Measurements from ENCODE around the gene ELF3.

The ELF3 gene

DNA sequence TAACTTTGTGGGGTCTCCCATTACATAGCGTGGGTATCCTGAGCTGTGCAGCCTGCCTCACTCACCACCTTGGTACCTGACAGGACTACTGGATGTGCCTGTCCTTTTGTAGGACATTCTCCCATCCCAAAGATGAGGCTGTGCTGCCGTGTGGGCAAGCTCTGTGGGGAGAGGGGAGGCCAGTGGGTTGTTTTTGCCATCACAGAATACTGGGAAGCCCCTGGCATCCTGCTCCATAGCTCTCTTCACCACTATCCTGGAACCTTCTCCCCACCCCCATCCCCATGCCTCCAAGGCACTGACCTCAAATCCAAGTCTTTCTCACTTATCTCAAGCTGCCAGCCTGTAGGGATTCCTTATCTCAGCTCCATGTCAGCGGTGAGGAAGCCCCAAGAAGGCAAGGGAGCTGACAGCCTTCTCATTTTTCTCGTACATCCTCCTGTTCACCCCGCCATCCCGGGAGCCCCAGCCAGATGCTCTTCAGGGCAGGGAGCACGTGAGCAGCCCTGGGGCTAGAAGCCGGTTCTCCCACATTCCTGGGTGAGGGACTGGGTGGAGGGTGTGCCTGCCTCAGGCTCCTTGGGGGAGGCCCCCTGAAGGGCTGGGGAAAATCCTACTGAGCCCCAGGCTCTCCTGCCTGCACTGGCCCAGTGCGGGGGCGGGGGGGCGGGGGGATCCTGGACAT lies 2.4 kb upstream of the ELF3 start:
- no peaks in the 10 kb centered on the region for H4K20me1 ChIP-seq (ENCODE audit: low read depth, low read length)
- H3K9ac ChIP-seq (ENCODE audit: low read length), result no peak overlapping the region
- no peaks in the 10 kb centered on the region for H3K9me3 ChIP-seq (ENCODE audit: insufficient read depth, low read length)
- no peak overlapping the region for H3K27ac ChIP-seq (ENCODE audit: low read depth, low read length)
- H3K4me3 ChIP-seq (ENCODE audit: insufficient read depth, low read length, poor library complexity, severe bottlenecking), result no peak overlapping the region
- H3K79me2 ChIP-seq (ENCODE audit: insufficient read depth, low read length), result no peaks in the 10 kb centered on the region
- no peak for TF ChIP-seq EZH2phosphoT487 (conservative IDR thresholded peaks at IDR 0.05; ENCODE audit: low read length)
- TF ChIP-seq, protein P1, sequence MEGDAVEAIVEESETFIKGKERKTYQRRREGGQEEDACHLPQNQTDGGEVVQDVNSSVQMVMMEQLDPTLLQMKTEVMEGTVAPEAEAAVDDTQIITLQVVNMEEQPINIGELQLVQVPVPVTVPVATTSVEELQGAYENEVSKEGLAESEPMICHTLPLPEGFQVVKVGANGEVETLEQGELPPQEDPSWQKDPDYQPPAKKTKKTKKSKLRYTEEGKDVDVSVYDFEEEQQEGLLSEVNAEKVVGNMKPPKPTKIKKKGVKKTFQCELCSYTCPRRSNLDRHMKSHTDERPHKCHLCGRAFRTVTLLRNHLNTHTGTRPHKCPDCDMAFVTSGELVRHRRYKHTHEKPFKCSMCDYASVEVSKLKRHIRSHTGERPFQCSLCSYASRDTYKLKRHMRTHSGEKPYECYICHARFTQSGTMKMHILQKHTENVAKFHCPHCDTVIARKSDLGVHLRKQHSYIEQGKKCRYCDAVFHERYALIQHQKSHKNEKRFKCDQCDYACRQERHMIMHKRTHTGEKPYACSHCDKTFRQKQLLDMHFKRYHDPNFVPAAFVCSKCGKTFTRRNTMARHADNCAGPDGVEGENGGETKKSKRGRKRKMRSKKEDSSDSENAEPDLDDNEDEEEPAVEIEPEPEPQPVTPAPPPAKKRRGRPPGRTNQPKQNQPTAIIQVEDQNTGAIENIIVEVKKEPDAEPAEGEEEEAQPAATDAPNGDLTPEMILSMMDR (IDR thresholded peaks at IDR 0.05; ENCODE audit: insufficient read depth, low read length, poor library complexity, severe bottlenecking), result no peak
- H3K36me3 ChIP-seq (ENCODE audit: low read length), result no peaks in the 10 kb centered on the region
- H3K9me2 ChIP-seq (replicated peaks; ENCODE audit: insufficient read depth, low read length), result no peaks in the 10 kb centered on the region
- H3F3A ChIP-seq (ENCODE audit: insufficient read depth), result no peaks in the 10 kb centered on the region
- no peak overlapping the region for H2AFZ ChIP-seq (ENCODE audit: low read depth, low read length, severe bottlenecking)
- H3K4me2 ChIP-seq (ENCODE audit: low read depth, low read length, poor library complexity, severe bottlenecking), result no peak overlapping the region
- H3K27me3 ChIP-seq (ENCODE audit: low read length), result no peaks in the 10 kb centered on the region

DNA sequence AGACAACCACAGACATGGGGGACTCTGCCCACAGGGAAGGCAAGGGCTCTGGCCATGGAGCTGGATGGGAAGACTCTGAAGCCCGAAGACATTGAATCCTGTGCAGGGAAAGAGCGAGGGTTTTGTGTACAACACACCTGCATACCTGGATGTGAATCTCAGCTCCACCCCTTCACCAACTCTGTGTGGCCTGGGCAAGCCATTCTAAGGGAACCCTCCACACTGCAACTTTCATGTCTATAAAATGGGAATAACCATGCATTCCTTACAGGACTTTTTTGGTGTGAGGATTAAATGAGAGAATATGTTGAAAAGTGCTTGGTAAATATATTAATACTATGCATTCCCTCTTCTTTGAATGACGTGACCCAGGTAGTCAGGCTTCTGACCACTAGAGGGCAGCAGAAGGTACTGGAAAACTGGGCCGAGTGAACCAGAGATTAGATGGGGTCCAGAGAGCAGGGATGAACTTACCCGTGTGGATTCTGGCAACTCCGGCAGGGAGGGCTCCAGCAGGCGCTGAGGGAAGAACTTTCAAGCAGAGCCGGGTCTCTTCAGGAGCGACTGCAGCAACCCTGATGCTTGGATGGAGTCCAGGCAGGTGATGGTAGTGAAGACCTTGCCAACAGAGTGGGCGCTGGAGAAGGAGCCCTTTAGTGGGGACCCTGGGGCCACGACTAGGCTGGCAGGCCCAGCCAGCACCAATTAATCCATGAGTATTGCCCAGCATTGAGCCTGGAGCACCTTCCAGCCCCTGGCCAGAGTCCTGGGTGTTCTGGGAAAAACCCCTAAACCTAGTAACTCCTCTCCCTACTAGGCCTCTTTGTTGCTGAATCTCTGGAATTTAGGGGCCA lies 834 bp upstream of the ELF3 start:
- no peak overlapping the region for H3K27ac ChIP-seq (ENCODE audit: low read depth, low read length)
- H3K4me3 ChIP-seq (ENCODE audit: insufficient read depth, low read length, poor library complexity, severe bottlenecking), result no peak overlapping the region
- H3K9ac ChIP-seq (ENCODE audit: low read length), result no peak overlapping the region
- H3K36me3 ChIP-seq (ENCODE audit: low read length), result no peaks in the 10 kb centered on the region
- H2AFZ ChIP-seq (ENCODE audit: low read depth, low read length, severe bottlenecking), result no peak overlapping the region
- H3K9me3 ChIP-seq (ENCODE audit: insufficient read depth, low read length), result no peaks in the 10 kb centered on the region
- TF ChIP-seq EZH2phosphoT487 (conservative IDR thresholded peaks at IDR 0.05; ENCODE audit: low read length), result no peak
- TF ChIP-seq, protein P1 (IDR thresholded peaks at IDR 0.05; ENCODE audit: insufficient read depth, low read length, poor library complexity, severe bottlenecking), result peak; percentile 81
- no peaks in the 10 kb centered on the region for H3K27me3 ChIP-seq (ENCODE audit: low read length)
- H4K20me1 ChIP-seq (ENCODE audit: low read depth, low read length), result no peaks in the 10 kb centered on the region
- no peak overlapping the region for H3K4me2 ChIP-seq (ENCODE audit: low read depth, low read length, poor library complexity, severe bottlenecking)
- H3K9me2 ChIP-seq (replicated peaks; ENCODE audit: insufficient read depth, low read length), result no peaks in the 10 kb centered on the region
- no peaks in the 10 kb centered on the region for H3F3A ChIP-seq (ENCODE audit: insufficient read depth)
- no peaks in the 10 kb centered on the region for H3K79me2 ChIP-seq (ENCODE audit: insufficient read depth, low read length)

DNA sequence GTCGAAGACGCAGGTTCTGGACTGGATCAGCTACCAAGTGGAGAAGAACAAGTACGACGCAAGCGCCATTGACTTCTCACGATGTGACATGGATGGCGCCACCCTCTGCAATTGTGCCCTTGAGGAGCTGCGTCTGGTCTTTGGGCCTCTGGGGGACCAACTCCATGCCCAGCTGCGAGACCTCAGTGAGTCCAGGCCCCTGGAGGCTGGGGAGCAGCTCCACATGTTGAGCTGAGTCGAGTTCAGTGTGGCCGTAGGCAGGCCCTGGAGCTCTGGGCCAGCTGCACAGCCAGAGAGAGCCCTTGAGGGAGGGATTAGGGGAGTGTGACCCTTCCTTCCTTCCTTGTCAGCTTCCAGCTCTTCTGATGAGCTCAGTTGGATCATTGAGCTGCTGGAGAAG lies 1.6 kb downstream of the ELF3 start:
- no peaks in the 10 kb centered on the region for H3K79me2 ChIP-seq (ENCODE audit: insufficient read depth, low read length)
- no peaks in the 10 kb centered on the region for H3K9me2 ChIP-seq (replicated peaks; ENCODE audit: insufficient read depth, low read length)
- H3F3A ChIP-seq (ENCODE audit: insufficient read depth), result no peaks in the 10 kb centered on the region
- H3K27ac ChIP-seq (ENCODE audit: low read depth, low read length), result no peak overlapping the region
- no peaks in the 10 kb centered on the region for H4K20me1 ChIP-seq (ENCODE audit: low read depth, low read length)
- H3K4me3 ChIP-seq (ENCODE audit: insufficient read depth, low read length, poor library complexity, severe bottlenecking), result no peak overlapping the region
- no peaks in the 10 kb centered on the region for H3K27me3 ChIP-seq (ENCODE audit: low read length)
- H3K4me2 ChIP-seq (ENCODE audit: low read depth, low read length, poor library complexity, severe bottlenecking), result no peak overlapping the region
- H3K9me3 ChIP-seq (ENCODE audit: insufficient read depth, low read length), result no peaks in the 10 kb centered on the region
- no peak for TF ChIP-seq EZH2phosphoT487 (conservative IDR thresholded peaks at IDR 0.05; ENCODE audit: low read length)
- TF ChIP-seq, protein P1 (IDR thresholded peaks at IDR 0.05; ENCODE audit: insufficient read depth, low read length, poor library complexity, severe bottlenecking), result no peak
- no peak overlapping the region for H3K9ac ChIP-seq (ENCODE audit: low read length)
- no peak overlapping the region for H2AFZ ChIP-seq (ENCODE audit: low read depth, low read length, severe bottlenecking)
- H3K36me3 ChIP-seq (ENCODE audit: low read length), result no peaks in the 10 kb centered on the region
